ENCODE data around the gene ARFGEF2.
"Not testable (repeated sequence)": the region's sequence is repeated elsewhere in the genome, so short reads cannot be mapped to it uniquely, and the experiment has no call there.

Gene ARFGEF2

DNA sequence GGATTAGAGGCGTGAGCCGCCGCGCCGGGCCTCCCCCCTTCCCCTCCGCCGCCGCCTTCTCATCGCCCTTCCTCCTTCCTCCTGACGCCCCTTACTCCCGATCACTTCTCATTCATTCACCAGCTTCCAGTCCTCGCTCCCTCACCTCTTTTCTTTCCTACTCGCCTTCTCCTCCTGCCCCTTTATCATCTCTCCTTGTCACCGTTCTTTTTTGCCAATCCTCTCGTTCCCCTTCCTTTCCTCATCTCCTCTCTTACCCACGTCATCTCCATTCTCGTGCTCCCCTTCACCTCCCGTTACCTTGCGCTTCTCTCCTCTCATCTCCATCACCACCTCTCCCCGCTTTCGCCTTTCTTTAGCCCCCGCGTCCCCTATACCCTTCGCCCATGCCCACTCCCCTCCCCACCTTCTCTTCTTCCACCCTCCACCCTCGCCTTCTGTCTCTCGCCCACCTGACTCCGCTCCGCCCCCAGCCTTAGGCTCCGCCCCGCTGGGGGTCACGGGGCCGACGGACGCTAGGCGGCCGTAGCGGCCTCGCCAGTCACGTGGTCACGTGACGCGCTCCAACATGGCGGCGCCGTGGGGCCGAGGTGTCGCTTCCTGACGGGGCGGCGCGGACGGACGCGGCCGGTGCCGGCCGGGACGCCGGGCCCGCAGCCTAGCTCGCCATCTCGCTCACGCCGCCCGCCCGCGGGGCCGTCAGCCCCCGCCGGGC, at the start of gene ARFGEF2:
TSS of gene ARFGEF2 (plus strand) at position 544 of the 715 bp plus-strand sequence. CDS start 179 bp downstream, outside the sequence.
- peak; percentile 58 for DNase-seq

DNA sequence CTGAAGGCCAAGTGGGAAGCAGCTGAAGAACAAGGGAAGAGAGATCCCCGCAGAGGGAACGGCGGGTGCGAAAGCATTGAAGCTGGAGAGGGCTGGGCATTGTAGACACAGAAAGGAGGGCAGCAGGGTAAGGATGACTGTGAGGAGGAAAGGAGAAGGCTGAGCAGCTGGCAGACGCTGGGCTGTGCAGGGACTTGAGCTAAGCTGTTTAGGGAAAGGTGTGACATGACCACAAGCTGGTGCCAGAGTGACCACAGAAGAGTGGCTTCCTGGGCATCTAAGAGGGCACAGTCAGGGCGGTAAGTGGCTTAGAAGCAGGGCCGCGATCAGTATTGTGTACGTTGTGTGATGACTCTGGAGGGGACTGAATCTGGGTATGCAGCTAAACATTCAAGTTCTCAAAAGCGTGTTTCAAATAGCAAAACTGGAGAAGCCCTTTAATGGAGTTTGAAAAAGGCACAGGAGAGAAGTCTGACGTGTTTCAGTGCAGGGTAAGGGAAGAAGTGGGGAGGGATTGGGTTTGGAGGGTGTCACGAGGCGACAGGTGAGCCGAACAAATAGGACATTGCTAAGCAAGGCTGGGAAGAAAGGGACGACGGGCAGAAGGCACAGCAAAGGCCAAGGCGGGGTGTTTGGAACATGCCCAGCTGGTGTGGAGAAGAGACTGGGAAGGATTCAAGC, 46.1 kb upstream of the ARFGEF2 start:
- DNase-seq = no peak

DNA sequence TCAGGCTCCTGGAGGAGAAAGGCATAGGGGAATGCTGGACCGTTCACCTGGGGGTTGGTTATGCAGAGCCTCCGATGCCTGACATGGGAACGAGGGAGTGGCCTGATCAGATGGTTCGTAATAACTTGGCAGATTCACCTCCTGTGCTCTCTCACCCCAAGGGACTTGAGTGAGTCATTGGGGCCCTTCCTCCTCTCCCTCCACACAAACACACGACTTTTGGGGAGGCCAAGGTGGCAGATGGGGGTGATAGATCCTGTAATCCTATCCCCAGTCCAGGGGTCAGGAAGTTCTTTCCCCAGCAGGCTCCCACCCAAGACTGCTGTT, 45.6 kb upstream of the ARFGEF2 start:
- no peak for DNase-seq

DNA sequence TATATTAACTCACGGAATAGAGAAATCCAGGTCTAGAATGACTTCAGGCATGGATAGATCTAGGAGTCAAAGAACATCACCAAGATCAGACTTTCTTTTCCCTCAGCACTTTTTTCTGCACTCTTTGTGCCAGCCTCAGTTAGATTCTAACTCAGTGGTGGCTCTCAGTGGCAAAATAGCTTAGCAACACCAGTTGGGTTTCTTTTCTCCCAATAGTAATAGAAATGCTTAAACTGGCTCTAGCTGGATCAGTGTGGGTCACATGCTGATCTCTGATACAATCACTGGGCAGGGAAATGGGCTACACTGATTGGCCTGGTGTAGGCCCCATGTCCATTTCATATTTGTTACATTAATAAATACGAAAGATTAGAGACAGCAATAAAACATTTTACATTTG, 44.2 kb upstream of the ARFGEF2 start:
- DNase-seq = no peak

DNA sequence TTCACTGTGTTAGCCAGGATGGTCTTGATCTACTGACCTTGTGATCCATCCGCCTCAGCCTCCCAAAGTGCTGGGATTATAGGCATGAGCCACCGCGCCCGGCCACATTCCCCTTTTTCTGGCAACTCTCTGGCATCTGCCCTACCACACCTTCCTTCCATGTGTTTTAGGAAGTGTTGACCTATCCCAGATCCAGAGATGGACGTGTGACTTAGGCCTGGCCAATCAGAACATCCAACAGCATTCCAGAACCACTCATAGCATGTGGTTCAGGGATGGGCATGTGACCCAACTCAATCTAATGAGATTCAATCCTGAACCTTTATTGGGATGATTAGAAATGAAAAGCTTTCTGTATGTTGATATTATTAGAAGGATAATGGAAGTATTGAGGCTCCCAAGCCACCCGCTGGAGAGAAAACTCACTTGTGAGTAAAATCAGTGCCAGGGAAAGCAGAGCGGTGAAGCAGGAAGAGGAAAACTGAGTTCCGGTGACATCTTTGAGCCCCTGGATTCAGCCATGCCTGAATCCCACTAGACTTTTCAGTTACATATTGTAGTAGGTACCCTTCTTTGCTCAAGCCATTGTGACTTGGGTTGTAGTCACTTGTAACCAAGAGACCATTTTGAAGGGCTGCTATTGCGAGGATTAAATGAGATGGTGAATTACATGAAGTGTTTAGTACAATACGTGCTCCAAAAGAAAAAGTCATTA, 42.8 kb upstream of the ARFGEF2 start:
- DNase-seq = no peak

DNA sequence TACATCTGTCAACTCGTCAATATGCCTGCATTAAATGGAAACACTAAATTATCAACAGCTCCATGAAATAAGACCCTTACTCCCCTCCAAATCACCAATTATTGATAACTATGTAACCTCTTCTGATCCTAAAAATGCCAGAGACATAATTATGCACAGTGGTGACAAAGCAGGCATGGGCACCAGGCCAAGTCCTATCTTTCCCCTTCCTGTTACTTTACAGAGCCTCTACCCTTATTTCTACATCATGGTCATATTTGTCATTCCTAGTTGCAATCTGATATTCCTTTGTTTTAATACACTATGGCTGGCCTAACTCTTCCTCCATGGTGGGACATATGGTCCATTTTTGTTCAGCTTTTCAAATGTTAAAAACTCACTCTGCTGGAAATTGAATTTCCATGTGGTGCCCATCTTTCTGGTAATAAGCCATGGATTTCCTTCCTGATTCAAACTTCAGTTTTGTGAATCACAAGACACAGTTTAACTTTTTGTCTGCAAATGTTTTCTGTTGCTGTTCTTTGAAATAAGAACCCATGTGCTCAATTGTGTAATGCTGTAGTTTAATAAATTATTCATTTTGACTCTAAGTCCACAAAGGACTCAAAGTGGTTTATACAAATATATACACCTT, 41.8 kb upstream of the ARFGEF2 start:
- DNase-seq = no peak

DNA sequence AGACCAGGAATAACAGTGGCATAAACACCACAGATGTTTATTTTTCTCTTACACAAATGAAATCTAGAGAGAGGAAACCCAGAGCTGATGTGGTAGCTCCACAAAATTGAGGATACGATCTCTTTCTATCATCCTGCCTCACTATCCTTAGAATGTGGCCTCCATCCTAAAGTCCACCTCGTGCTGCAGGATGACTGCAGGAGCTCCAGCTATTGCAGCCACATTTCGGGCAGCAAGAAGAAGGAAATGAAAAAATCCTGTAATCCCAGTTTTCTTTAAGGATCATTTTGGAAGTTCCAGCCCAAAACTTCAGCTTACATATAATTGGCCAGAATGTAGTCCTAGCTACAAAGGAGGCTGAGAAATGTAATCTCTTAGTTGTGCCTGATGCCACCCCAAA, 41.2 kb upstream of the ARFGEF2 start:
- no peak for DNase-seq

DNA sequence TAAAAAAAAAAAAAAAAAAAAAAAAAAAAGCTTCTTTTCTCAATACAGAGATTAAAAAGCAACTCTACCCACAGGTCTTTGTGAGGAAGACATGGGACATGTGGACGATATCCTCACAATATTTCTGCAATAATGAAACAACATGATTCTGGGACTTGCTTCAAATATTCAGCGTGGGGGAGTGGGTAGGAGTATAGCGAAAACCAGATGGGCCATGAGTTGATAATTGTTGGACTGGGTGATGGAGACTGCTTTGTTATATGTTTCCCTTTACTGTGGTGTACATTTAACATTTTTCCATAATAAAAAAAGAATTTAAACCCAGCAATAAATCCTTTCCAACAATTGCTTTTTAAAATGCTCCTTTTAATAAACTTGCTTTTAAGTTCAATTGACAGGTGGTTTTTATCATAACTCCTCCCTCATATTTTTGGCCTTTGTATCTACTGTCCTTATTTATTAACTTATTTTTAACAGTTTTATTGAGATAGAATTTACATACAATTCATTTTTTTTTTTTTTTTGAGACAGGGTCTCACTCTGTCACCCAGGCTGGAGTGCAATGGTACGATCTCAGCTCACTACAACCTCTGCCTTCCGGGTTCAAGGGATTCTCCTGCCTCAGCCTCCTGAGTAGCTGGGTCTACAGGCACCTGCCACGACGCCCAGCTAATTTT, 40.4 kb upstream of the ARFGEF2 start:
- no peak for DNase-seq

DNA sequence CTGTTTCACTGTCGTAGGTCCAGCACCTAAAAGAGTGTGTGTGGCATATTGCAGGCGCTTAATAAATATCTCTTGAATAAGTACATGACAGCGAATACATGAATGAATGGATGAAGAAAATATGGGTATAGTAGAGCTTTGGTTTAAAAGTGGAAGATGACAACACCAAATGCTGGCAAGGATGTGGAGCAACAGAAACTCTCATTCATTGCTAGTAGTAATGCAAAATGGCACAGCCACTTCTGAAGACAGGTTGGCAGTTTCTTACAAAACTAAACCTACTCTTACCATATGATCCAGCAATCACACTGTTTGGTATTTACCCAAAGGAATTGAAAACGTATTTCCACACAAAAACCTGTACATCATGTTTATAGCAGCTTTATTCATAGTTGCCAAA, 36.3 kb upstream of the ARFGEF2 start:
- no peak for DNase-seq

DNA sequence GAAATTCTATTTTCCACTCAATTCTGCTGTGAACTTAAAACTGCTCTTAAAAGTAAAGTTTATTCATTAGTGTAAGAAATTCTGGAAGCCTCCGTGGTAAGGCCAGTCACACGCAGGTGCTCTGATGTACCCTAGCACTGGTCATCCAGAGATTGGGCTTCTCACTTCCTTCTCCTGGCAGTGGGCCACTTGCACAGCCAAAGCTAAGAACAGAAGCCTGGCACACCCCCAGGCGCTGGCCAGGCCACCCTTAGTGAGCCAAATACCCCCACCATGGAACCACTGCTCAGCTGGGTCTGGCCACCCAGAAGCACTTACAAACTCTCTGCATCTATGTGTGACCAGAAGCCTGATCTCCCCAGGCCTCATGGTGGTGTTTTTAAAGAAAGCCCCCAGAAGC, 35.3 kb upstream of the ARFGEF2 start:
- DNase-seq = no peak

DNA sequence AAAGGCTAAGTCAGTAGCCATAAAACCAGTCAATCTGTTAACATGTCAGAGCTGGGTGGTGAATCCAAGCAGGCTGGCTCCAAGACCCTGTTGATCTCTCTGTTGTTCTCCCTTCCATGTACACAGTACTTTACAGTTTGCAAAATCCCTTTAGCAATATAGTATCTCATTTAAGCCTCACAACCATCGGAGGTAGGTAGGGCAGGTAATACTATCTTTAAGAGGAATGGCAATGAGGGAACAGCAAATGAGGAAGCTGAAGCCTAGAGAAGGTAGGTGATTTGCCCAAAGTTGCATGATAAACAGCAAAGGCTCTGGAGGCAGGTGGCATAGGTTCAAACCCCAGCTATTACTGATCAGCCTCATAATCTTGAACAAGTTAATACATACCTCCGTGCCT, 34.7 kb upstream of the ARFGEF2 start:
- no peak for DNase-seq

DNA sequence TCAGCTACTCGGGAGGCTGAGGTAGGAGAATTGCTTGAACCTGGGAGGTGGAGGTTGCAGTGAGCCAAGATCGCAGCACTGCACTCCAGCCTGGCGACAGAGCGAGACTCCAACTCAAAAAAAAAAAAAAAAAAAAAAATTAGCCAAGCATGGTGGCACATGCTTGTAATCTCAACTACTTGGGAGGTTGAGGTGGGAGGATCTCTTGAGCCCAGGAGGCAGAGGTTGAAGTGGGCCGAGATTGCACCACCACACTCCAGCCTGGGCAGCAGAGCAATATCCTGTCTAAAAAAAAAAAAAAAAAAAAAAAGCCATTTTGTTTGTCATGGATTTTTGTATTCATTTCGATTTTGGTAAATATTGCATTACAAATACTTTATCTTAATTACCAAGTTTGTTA, 33.0 kb upstream of the ARFGEF2 start:
- DNase-seq = not testable (repeated sequence)

DNA sequence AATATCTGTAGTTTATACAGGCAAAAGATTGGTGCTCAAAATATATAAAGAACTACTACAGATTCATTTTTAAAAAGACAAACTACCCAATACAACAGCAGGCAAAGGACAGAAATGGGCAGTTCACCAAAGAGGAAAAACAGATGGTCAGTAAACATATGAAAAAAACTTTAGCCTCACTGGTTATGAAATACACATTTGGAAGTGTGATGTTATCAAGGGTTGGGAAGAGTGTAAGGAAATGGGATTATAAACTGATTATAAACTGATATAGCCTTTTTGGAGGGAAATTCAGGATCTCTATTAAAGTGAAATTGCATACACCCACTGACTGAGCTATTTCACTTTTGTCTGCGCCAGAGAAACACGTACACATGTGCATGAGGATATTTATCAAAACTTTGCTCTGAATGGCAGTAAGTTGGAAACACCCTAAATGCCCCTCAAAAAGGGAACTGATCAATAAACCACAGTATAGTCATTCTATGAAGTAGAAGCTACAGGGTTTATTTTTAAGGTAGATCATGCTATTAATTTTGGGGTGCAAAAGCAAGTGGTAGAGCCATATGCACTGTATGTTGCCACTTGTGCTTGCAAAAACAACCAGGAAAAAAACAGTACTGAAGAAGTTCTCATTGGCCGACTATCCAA, 32.2 kb upstream of the ARFGEF2 start:
- no peak for DNase-seq

DNA sequence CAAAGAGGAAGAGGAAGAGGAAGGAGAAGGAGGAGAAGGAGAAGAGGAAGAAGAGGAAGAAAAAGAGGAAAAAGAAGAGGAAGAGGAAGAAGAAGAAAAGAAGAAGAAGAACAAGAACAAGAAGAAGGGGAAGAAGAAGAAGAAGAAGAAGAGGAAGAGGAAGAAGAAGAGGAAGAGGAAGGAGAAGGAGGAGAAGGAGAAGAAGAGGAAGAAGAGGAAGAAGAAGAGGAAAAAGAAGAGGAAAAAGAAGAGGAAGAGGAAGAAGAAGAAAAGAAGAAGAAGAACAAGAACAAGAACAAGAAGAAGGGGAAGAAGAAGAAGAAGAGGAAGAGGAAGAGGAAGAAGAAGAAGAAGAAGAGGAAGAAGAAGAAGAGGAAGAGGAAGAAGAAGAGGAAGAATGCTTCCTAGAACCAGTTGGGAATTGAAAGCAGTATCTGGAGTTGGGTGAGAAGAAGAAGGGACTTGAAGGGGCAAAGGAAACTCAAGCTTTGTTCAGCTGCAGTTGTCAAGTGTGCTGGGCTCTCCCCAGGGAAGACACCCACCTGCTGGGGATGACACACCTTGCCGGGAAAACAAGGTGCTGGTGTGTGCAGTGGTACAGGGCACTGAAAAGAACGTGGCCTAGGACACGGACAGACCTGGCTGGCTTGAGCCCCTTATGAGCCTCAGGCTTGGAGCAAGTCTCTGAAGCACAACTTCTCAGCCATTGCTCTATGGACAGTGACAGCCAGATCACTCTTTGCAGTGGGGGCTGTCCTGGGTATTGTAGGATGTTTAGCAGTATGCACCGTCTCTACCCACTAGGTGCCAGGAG, 30.1 kb upstream of the ARFGEF2 start:
- no peak for DNase-seq

DNA sequence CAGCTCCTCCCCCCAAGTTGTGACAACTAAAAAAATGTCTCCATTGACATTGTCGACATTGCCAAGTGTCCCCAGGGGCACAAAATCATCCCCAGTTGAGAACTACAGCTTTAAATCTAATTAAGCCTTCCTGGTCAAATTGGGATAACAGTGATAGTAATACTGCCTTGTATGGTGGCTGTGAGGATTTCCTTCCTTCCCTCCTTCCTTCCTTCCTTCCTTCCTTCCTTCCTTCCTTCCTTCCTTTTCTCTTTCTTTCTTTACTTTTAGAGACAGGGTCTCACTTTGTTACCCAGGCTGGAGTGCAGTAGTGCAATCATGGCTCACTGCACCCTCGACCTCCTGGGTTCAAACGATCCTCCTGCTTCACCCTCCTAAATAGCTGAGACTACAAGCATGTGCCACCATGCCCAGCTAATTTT, 29.5 kb upstream of the ARFGEF2 start:
- no peak for DNase-seq

DNA sequence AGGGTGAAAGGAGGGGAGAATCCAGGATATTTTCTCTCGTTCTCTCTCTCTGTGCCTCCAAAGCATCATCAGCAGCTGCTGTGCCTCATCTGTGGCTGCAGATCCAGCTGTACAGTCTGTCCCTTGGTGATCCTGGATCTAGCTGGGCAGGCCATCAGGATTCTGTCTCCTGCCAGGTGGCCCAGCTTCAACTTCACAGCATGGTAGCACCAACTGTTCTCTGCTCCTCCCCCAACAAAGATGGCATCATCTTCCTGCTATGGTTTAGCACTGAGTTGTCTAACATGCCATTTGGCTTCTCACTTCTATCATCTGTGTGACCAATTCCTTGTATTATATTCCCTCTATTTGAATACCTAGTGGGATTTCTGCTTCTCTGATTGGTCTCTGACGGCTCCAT, 28.6 kb upstream of the ARFGEF2 start:
- no peak for DNase-seq

DNA sequence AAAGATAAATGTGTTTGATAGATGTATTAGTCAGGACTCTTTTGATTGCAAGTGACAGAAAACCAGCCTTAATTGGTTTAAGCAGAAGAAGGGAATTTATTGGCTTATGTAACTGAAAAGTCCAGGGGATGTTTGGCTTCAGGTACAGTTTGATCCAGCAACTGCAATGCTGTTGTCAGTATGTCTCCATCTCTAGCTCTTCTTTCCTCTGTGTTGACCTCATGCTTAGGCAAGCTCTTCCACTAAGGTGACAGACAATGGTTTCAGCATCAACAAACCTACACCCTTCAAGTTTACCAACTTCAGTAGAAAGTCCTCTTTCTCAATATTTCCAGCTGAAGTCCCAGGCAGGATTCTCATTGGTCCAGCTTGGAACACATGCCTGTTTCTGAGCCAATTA, 28.1 kb upstream of the ARFGEF2 start:
- no peak for DNase-seq

DNA sequence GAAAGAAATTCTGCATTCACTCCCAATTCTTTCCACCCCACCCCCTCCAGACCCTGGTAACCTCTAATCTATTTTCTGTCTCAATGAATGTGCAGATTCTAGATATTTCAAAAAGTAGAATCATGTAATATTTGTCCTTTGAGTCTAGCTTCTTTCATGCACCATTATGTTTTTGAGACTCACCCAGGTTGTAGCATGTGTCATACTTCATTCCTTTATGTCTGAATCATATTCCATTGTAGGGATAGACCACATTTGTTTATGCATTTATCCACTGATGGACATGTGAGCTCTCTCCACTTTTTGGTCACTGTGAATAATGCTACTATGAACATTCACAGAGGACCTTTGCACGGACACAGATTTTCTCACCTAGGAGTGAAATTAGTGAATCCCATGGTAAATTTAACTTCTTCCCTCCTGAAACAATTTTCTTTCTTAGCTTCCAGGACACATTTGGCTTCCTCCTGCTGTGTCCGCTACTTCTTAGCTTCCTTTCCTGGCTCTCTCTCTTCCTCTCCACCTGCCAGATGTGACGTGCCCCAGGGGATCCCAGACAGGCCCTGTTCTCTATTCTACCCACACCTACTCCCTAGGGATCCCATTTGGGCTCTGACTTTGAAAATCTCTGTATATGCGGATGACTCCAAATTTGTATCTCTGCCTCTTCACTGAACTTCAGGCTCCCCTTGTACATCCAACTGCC, 24.1 kb upstream of the ARFGEF2 start:
- DNase-seq = no peak

DNA sequence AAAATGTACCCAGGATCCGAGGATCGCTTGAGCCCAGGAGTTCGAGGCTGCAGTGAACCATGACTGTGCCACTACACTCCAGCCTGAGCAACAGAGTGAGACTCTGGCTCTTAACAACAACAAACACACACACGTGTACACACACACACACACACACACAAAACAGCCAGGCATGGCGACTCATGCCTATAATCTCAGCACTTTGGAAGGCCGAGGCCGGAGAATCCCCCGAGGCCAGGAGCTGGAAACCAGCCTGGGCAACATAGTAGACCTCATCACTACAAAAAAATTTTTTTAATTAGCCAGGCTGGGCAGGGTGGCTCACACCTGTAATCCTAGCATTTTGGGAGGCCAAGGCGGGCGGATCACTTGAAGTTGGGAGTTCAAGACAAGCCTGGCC, 23.3 kb upstream of the ARFGEF2 start:
- DNase-seq = no peak

DNA sequence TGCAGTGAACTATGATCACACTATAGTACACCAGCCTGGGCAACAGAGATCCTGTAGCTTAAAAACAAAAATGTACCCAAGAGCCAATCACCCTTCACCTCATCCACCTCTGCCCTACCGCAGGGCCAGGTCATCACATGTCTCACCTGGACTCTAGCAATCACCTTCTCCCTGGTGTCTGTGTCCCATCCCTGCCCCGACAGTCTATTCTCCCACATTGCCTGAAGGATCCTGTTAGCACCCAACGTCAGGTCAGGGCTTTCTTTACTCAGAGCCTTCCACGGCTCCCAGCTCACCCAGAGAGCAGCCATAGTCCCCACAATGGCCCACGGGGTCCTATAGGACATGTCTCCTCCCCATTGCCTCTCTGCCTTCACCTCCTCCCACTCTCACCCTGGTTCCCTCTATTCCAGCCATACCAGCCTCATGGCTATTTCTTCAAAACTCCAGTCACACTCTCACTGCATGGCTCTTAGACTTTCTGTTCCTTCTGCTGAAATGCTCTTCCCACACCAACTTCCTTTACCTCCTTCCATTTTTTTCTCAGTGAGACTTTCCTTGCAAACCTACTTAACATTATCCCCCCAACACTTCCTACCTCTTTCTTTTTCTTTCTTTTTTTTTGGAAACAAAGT, 22.5 kb upstream of the ARFGEF2 start:
- no peak for DNase-seq

DNA sequence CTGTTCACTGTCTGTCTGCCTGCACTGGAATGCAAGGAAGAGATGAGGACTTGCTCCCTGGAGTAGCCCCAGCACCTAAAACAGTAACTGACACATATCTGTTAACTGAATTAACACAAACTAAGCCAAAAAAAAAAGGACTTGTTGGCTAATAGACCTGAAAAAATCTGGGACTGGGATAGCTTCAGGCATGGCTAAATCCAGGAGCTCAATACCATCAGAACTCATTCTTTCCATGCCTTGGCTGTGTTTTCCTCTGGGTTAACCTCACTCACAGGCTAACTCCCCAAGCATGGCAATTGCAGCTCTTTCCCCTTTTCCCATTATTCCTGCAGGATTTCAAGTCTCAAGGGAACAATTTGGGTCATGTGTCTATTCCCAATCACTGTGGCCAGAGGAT, 21.6 kb upstream of the ARFGEF2 start:
- no peak for DNase-seq

Measured in NCI-H1417 treated with DMSO at 0.1 percent for 48 hours (cell line).